Nephron progenitor cell (in vitro differentiated cells): ENCODE measurements around the gene NUP50.

Experiments
- DNase-seq: peaks from one replicate; pipeline ENCODE4 v3.0.0; 2021
- H3K27ac Mint-ChIP-seq: 2 replicates; pipeline ENCODE4 v1.8.0; 2021; ENCODE audit warnings: mild to moderate bottlenecking, moderate library complexity, mixed read lengths
- H3K27me3 Mint-ChIP-seq: 2 replicates; pipeline ENCODE4 v1.8.0; 2021; ENCODE audit warnings: mild to moderate bottlenecking, low read depth, mixed read lengths; ENCODE audit not compliant: poor library complexity
- H3K36me3 Mint-ChIP-seq: 2 replicates; pipeline ENCODE4 v1.8.0; 2021; ENCODE audit warnings: low read depth, mixed read lengths
- H3K4me1 Mint-ChIP-seq: 2 replicates; pipeline ENCODE4 v1.8.0; 2021; ENCODE audit warnings: mixed read lengths
- H3K4me3 Mint-ChIP-seq: 2 replicates; pipeline ENCODE4 v1.8.0; 2021; ENCODE audit warnings: mild to moderate bottlenecking, moderate library complexity, mixed read lengths
- H3K9me3 Mint-ChIP-seq: 2 replicates; pipeline ENCODE4 v1.8.0; 2021; ENCODE audit warnings: mild to moderate bottlenecking, moderate library complexity, mixed read lengths
- TF ChIP-seq, protein P1 (sequence below): fragments of 200-600 bp; sonication (generic); IDR thresholded peaks from 2 replicates; pipeline ENCODE4 v1.5.0; 2021; ENCODE audit warnings: antibody characterized with exemption

NUP50 gene

DNA sequence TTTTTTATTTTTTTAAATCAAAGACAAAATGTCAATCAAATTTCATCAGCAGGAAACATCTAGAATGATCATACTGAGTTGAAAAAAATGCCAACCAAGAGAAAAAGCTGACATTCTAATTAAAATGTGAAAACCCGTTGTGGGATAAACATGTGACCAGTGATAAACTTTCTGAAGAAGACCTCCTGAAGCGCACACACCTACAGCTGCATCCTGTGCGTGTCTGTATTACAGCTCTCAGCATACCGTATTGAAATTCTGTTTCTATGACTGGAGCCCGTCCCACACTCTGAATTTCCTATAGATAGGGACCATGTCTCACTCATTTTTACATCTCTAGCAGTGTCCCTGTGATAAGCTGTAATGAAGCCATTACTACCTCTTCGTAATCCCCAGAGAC is 12.2 kb upstream of the NUP50 start:
- TF ChIP-seq, protein P1, sequence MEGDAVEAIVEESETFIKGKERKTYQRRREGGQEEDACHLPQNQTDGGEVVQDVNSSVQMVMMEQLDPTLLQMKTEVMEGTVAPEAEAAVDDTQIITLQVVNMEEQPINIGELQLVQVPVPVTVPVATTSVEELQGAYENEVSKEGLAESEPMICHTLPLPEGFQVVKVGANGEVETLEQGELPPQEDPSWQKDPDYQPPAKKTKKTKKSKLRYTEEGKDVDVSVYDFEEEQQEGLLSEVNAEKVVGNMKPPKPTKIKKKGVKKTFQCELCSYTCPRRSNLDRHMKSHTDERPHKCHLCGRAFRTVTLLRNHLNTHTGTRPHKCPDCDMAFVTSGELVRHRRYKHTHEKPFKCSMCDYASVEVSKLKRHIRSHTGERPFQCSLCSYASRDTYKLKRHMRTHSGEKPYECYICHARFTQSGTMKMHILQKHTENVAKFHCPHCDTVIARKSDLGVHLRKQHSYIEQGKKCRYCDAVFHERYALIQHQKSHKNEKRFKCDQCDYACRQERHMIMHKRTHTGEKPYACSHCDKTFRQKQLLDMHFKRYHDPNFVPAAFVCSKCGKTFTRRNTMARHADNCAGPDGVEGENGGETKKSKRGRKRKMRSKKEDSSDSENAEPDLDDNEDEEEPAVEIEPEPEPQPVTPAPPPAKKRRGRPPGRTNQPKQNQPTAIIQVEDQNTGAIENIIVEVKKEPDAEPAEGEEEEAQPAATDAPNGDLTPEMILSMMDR = no peak
- DNase-seq = no peak
- H3K4me1 Mint-ChIP-seq = no peaks in the 10 kb centered on the region
- no peak overlapping the region for H3K4me3 Mint-ChIP-seq
- peaks cover 21% of the 10 kb centered on the region for H3K36me3 Mint-ChIP-seq
- peaks cover under 1% of the 10 kb centered on the region for H3K9me3 Mint-ChIP-seq
- no peak overlapping the region for H3K27ac Mint-ChIP-seq
- no peaks in the 10 kb centered on the region for H3K27me3 Mint-ChIP-seq

DNA sequence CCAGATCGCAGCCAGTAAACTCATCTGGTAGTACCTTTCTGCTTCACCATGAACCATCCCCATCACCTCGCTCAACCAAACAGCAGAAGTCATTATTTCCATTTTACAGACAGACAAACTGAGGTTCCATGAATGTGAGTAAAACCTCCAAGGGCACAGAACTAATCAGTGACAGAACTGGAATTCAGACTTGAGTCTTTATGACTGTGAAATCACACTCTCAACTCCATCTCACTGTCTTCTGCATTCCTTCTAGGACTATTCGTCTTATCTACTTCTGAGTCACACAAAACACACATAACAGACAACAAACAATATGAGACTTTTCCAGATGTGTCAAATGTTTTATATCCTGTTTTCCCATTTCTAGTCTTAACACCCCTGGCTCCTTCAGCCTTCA is 9.3 kb upstream of the NUP50 start:
- no peak overlapping the region for H3K4me3 Mint-ChIP-seq

DNA sequence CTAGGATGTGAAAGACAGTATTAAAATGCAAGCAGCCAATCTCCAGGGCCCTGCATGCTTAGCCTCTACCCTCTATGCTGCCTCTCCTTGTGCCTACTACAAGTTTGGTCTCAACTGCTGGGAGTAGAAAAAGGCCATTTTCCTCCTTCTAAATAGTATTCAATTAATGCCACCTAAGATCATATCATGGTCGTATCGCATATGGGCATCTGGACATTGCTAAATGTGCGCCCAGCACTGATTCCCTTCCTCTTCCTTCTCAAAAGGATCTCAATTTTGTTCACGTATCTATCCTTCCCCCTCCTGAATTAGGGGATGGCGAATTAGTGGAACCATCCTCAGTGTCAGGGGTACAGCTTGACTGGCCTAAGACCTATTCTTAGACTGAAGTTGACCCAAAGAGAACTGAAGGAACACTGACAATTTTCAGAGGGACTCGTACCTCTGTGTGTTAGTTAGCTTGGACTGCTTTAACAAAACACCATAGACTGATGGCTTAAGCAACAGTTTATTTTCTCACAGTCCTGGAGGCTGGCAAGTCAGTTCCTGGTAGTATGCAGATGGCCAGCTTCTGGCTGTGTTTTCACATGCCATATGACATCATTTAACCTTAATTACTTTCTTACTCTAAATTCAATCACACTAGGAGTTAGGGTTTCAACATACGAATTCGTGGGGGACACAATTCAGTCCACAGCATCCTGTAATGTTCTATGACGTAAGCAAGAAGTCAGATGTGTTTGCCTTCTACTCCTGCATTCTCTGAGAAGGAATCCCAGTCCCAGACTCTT is 8.5 kb upstream of the NUP50 start:
- H3K36me3 Mint-ChIP-seq = peaks cover 42% of the 10 kb centered on the region
- no peak for DNase-seq
- no peak overlapping the region for H3K27ac Mint-ChIP-seq
- H3K4me3 Mint-ChIP-seq = no peak overlapping the region
- TF ChIP-seq, protein P1 = no peak
- peaks cover 31% of the 10 kb centered on the region for H3K4me1 Mint-ChIP-seq
- no peaks in the 10 kb centered on the region for H3K27me3 Mint-ChIP-seq
- H3K9me3 Mint-ChIP-seq = no peaks in the 10 kb centered on the region

More for the DNA sequence above, 9.3 kb upstream of the NUP50 start:
- no peaks in the 10 kb centered on the region for H3K9me3 Mint-ChIP-seq
- H3K36me3 Mint-ChIP-seq = peaks cover 42% of the 10 kb centered on the region
- H3K4me1 Mint-ChIP-seq = peaks cover 22% of the 10 kb centered on the region
- no peak overlapping the region for H3K27ac Mint-ChIP-seq
- no peaks in the 10 kb centered on the region for H3K27me3 Mint-ChIP-seq
- no peak for DNase-seq
- TF ChIP-seq, protein P1 = no peak

DNA sequence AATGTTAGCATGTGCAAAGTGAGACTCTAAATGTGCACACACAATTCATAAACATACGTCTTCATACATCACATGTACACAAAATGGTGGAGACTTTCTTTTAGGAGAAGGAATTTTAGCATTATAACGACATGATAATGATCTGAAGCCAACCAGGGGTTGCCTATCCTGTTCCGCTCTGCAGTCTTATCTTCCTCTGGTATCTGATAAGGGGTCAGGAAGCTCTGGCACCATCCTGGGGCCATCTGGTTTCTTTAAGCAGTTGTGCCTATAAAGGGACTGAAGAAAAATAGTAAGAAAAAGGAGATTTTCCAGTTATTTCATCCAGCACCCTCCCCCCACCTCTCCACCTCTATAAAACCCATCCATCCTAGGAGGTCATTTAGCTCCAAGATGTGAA is 5.8 kb upstream of the NUP50 start:
- peaks cover 37% of the 10 kb centered on the region for H3K36me3 Mint-ChIP-seq
- peaks cover 53% of the 10 kb centered on the region for H3K4me1 Mint-ChIP-seq
- no peaks in the 10 kb centered on the region for H3K9me3 Mint-ChIP-seq
- H3K27ac Mint-ChIP-seq = no peak overlapping the region
- TF ChIP-seq, protein P1 = no peak
- DNase-seq = no peak
- H3K4me3 Mint-ChIP-seq = no peak overlapping the region
- peaks cover 4% of the 10 kb centered on the region for H3K27me3 Mint-ChIP-seq

DNA sequence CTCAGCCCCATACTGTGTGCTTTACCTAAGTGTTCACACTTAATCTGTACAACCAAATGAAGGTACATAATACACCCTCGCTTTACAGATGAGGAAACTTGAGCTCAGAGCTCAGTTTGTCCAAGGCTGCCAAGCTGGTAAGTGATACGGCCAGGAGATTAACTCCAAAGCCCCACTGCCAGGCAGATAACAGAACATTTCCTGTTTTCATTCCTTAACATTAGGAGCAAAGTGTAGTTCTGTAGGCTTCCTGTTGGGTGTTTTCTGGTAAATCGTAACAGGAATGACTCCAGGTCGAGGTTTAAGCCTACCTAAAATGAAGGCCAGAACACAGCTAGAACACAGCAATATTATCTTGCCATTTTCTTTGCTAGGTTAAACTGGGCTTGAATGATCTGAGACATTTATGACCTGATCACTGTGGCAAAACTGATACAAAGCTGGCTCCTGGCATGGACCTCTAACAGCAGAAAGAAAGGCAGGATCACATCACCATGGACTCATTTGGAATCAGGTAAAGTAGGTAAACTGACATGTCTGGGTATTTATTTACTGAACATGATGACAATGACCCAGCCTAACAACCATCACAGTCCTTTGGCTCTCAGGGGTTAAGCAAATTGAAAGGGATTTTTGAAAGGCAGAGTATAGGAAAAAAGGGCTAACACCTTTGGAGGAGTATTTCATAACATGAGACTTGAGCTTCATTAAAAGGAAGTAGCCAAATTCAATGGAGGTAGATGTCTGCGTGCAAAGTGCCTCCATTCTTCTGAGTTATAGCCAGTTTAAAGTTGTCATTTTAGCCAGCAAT is 3.9 kb upstream of the NUP50 start:
- TF ChIP-seq, protein P1 = no peak
- Mint-ChIP-seq H3K9me3 (no peaks in the 10 kb centered on the region), H3K27ac (no peak overlapping the region), H3K36me3 (peaks cover 31% of the 10 kb centered on the region), H3K4me1 (peaks cover 55% of the 10 kb centered on the region), H3K27me3 (peaks cover 4% of the 10 kb centered on the region), H3K4me3 (no peak overlapping the region)
- no peak for DNase-seq
